HG03342 (cell line): Measurements from ENCODE around the gene MRPL39.
"Not testable (repeated sequence)": the region's sequence is repeated elsewhere in the genome, so short reads cannot be mapped to it uniquely, and the experiment has no call there.

Experiments
- ATAC-seq: cut with Tn5 transposase; IDR thresholded peaks from one replicate; pipeline ENCODE4 v1.9.1; 2021; ENCODE audit warnings: mild to moderate bottlenecking, moderate library complexity; ENCODE audit not compliant: unreplicated experiment

MRPL39 gene

GRCh38 chr21:25607151-25608043 is at the start of gene MRPL39:
TSS of gene MRPL39 (minus strand) at chr21:25607481. CDS start at chr21:25607475, 6 bp downstream.
- ATAC-seq = peak; percentile 92

GRCh38 chr21:25656412-25656811 is 49.1 kb upstream of the MRPL39 start:
- no peak for ATAC-seq

GRCh38 chr21:25649146-25649545 is 41.9 kb upstream of the MRPL39 start:
- no peak for ATAC-seq

- ATAC-seq = no peak
Observed at GRCh38 chr21:25647647-25648046, 40.4 kb upstream of the MRPL39 start.

GRCh38 chr21:25646474-25646873 is 39.2 kb upstream of the MRPL39 start:
- ATAC-seq = no peak

GRCh38 chr21:25643486-25643885 is 36.2 kb upstream of the MRPL39 start:
- no peak for ATAC-seq

GRCh38 chr21:25640943-25641292 is 33.6 kb upstream of the MRPL39 start:
- no peak for ATAC-seq

GRCh38 chr21:25640202-25640942 is 33.1 kb upstream of the MRPL39 start:
- ATAC-seq = peak; percentile 24

- ATAC-seq = peak; percentile 63
Observed at GRCh38 chr21:25639551-25640201, 32.4 kb upstream of the MRPL39 start.

GRCh38 chr21:25638660-25639550 is 31.6 kb upstream of the MRPL39 start, which contains the start of gene JAM2:
TSS of gene JAM2 (plus strand) at chr21:25639258. CDS start at chr21:25639822, 564 bp downstream.
- ATAC-seq = peak; percentile 53

GRCh38 chr21:25637851-25638659 is 30.8 kb upstream of the MRPL39 start:
- no peak for ATAC-seq

- ATAC-seq = no peak
Observed at GRCh38 chr21:25636727-25637126, 29.4 kb upstream of the MRPL39 start.

- no peak for ATAC-seq
Observed at GRCh38 chr21:25635310-25635709, 28.0 kb upstream of the MRPL39 start.

- ATAC-seq = no peak
Observed at GRCh38 chr21:25632296-25632695, 25.0 kb upstream of the MRPL39 start.

- ATAC-seq = no peak
Observed at GRCh38 chr21:25626757-25627156, 19.5 kb upstream of the MRPL39 start.

GRCh38 chr21:25625776-25626555 is 18.7 kb upstream of the MRPL39 start:
- not testable (repeated sequence) for ATAC-seq

GRCh38 chr21:25625036-25625435 is 17.8 kb upstream of the MRPL39 start:
- no peak for ATAC-seq

GRCh38 chr21:25624511-25624910 is 17.2 kb upstream of the MRPL39 start:
- no peak for ATAC-seq

- ATAC-seq = no peak
Observed at GRCh38 chr21:25619198-25619597, 11.9 kb upstream of the MRPL39 start.
